Measurements from ENCODE around the gene MRPL46. TPM values are rescaled to one million over a fixed set of nuclear protein-coding genes. Genes with fewer than 3 reads are reported as not detected.

Gene MRPL46
- total RNA-seq, 1 experiment from 2014 or later = 44.2 TPM

- no peak overlapping the region for H3K4me3 ChIP-seq (ENCODE audit: low read depth, low read length, poor library complexity, severe bottlenecking)
- ChIA-PET CTCF (no interaction called here), POLR2A (ENCODE audit: low non-redundant PET) (no interaction called here)
- no peaks in the 10 kb centered on the region for H3K9me3 ChIP-seq (ENCODE audit: low read depth, low read length, poor library complexity, severe bottlenecking)
- no peaks in the 10 kb centered on the region for H3K27me3 ChIP-seq (replicated peaks; ENCODE audit: insufficient read depth, low read depth, low read length, poor library complexity)
- DNase-seq (ENCODE audit: low spot score) = no peak
- BruUV-seq (replicated peaks) = no TSS peak
- no peaks in the 10 kb centered on the region for H3K36me3 ChIP-seq (ENCODE audit: insufficient read depth, low read length, poor library complexity, severe bottlenecking)
- H3K27ac ChIP-seq (ENCODE audit: low read depth, low read length, poor library complexity, severe bottlenecking) = no peak overlapping the region
- no peaks in the 10 kb centered on the region for H3K4me1 ChIP-seq (ENCODE audit: insufficient read depth, low read length, poor library complexity, severe bottlenecking)
- intact Hi-C loops (cut with micrococcal nuclease; ENCODE audit: unreplicated experiment) = no loop called here
- no peak for TF ChIP-seq CTCF (conservative IDR thresholded peaks at IDR 0.05; ENCODE audit: low read depth, low read length)
Observed at GRCh38 chr15:88453651-88454050, 13.5 kb downstream of the MRPL46 start.

GRCh38 chr15:88450125-88450798 lies 16.9 kb downstream of the MRPL46 start:
- BruUV-seq (replicated peaks) = no TSS peak
- DNase-seq (ENCODE audit: low spot score) = peak; percentile 75
- Histone ChIP-seq H3K27me3 (replicated peaks; ENCODE audit: insufficient read depth, low read depth, low read length, poor library complexity) (peaks cover 11% of the 10 kb centered on the region), H3K4me1 (ENCODE audit: insufficient read depth, low read length, poor library complexity, severe bottlenecking) (no peaks in the 10 kb centered on the region), H3K4me3 (ENCODE audit: low read depth, low read length, poor library complexity, severe bottlenecking) (no peak overlapping the region), H3K36me3 (ENCODE audit: insufficient read depth, low read length, poor library complexity, severe bottlenecking) (no peaks in the 10 kb centered on the region), H3K9me3 (ENCODE audit: low read depth, low read length, poor library complexity, severe bottlenecking) (no peaks in the 10 kb centered on the region), H3K27ac (ENCODE audit: low read depth, low read length, poor library complexity, severe bottlenecking) (no peak overlapping the region)
- POLR2A ChIA-PET (ENCODE audit: low non-redundant PET) = no interaction called here
- TF ChIP-seq EZH2 (IDR thresholded peaks at IDR 0.05; ENCODE audit: borderline replicate concordance, low read depth, low read length, poor library complexity, severe bottlenecking) (no peak), CTCF (conservative IDR thresholded peaks at IDR 0.05; ENCODE audit: low read depth, low read length) (peak; percentile 94)
- intact Hi-C loops (cut with micrococcal nuclease; ENCODE audit: unreplicated experiment) = loop anchor here (2.0 kb wide), 1 partner anchor 205 kb away; no protein-coding TSS in a partner anchor
- CTCF ChIA-PET = interaction anchor here (0.6 to 1.3 kb wide), 3 partner anchors 13 to 204 kb away, joined by 3 to 7 read pairs (median 6); no protein-coding TSS in a partner anchor

- Histone ChIP-seq H3K36me3 (ENCODE audit: insufficient read depth, low read length, poor library complexity, severe bottlenecking) (no peaks in the 10 kb centered on the region), H3K27me3 (replicated peaks; ENCODE audit: insufficient read depth, low read depth, low read length, poor library complexity) (peaks cover 12% of the 10 kb centered on the region), H3K4me1 (ENCODE audit: insufficient read depth, low read length, poor library complexity, severe bottlenecking) (no peaks in the 10 kb centered on the region), H3K9me3 (ENCODE audit: low read depth, low read length, poor library complexity, severe bottlenecking) (no peaks in the 10 kb centered on the region), H3K4me3 (ENCODE audit: low read depth, low read length, poor library complexity, severe bottlenecking) (no peak overlapping the region), H3K27ac (ENCODE audit: low read depth, low read length, poor library complexity, severe bottlenecking) (no peak overlapping the region)
- TF ChIP-seq CTCF (conservative IDR thresholded peaks at IDR 0.05; ENCODE audit: low read depth, low read length) (no peak), EZH2 (IDR thresholded peaks at IDR 0.05; ENCODE audit: borderline replicate concordance, low read depth, low read length, poor library complexity, severe bottlenecking) (no peak)
- intact Hi-C loops (cut with micrococcal nuclease; ENCODE audit: unreplicated experiment) = no loop called here
- POLR2A ChIA-PET (ENCODE audit: low non-redundant PET) = no interaction called here
- no peak for DNase-seq (ENCODE audit: low spot score)
- no TSS peak for BruUV-seq (replicated peaks)
- CTCF ChIA-PET = interaction anchor here (0.6 to 1.3 kb wide), 3 partner anchors 14 to 203 kb away, joined by 3 to 7 read pairs (median 6); no protein-coding TSS in a partner anchor
Observed at GRCh38 chr15:88449581-88449980, 17.6 kb downstream of the MRPL46 start.
